ENCODE data around the gene KCNH8.

GRCh38 chr3:19274576-19274975, 126.3 kb downstream of the KCNH8 start:
- TF ChIP-seq CTCF (conservative IDR thresholded peaks at IDR 0.05; ENCODE audit: low read length) (no peak), EZH2phosphoT487 (IDR thresholded peaks at IDR 0.05; ENCODE audit: borderline replicate concordance, low read depth, low read length) (no peak)

All from OCI-LY7 (cell line).